H9 (cell line): ENCODE results near the gene BTBD6. TPM values are rescaled to one million over a fixed set of nuclear protein-coding genes. Genes with fewer than 3 reads are reported as not detected.

ENCODE experiments used
- DNase-seq: peaks from one replicate; pipeline ENCODE4 v3.0.0-alpha.2; 2017
- H2AFZ ChIP-seq: one replicate; pipeline ENCODE4 v1.6.1; 2013; ENCODE audit warnings: mild to moderate bottlenecking, low read length, control low read depth, moderate library complexity
- H2AK5ac ChIP-seq: 2 replicates; pipeline ENCODE4 v1.6.1; 2013; ENCODE audit warnings: low read length, control low read depth, mixed read lengths; ENCODE audit not compliant: insufficient read length
- H2BK120ac ChIP-seq: one replicate; pipeline ENCODE4 v1.6.1; 2013; ENCODE audit warnings: low read depth, mild to moderate bottlenecking, low read length, control low read depth, inconsistent platforms; ENCODE audit not compliant: poor library complexity, severe bottlenecking
- H2BK12ac ChIP-seq: 2 replicates; pipeline ENCODE4 v1.6.1; 2013; ENCODE audit warnings: low read length, control low read depth, mixed read lengths, low read depth; ENCODE audit not compliant: insufficient read length
- H2BK15ac ChIP-seq: 2 replicates; pipeline ENCODE4 v1.6.1; 2013; ENCODE audit warnings: low read depth, low read length, control low read depth
- H2BK20ac ChIP-seq: one replicate; pipeline ENCODE4 v1.6.1; 2013; ENCODE audit warnings: low read depth, mild to moderate bottlenecking, low read length, control low read depth, inconsistent platforms; ENCODE audit not compliant: poor library complexity, severe bottlenecking
- H2BK5ac ChIP-seq: 2 replicates; pipeline ENCODE4 v1.6.1; 2013; ENCODE audit warnings: low read length, control low read depth, mixed read lengths; ENCODE audit not compliant: insufficient read length
- H3K14ac ChIP-seq: 2 replicates; pipeline ENCODE4 v1.6.1; 2013; ENCODE audit warnings: low read length, control low read depth; ENCODE audit not compliant: insufficient read depth
- H3K18ac ChIP-seq: 2 replicates; pipeline ENCODE4 v1.6.1; 2013; ENCODE audit warnings: low read depth, mild to moderate bottlenecking, mixed read lengths, low read length, control low read depth; ENCODE audit not compliant: insufficient read length
- H3K23ac ChIP-seq: 2 replicates; pipeline ENCODE4 v1.6.1; 2013; ENCODE audit warnings: low read length, control low read depth, mixed read lengths, low read depth; ENCODE audit not compliant: insufficient read length
- H3K23me2 ChIP-seq: 2 replicates; pipeline ENCODE4 v1.6.1; 2013; ENCODE audit warnings: low read depth, mild to moderate bottlenecking, mixed read lengths, low read length, control low read depth; ENCODE audit not compliant: insufficient read length, poor library complexity, severe bottlenecking
- H3K27ac ChIP-seq: 2 replicates; pipeline ENCODE4 v1.5.1; 2013; ENCODE audit warnings: low read length, control low read depth, mixed read lengths, low read depth; ENCODE audit not compliant: insufficient read length
- H3K27me3 ChIP-seq: 2 replicates; pipeline ENCODE4 v1.6.1; 2013; ENCODE audit warnings: low read length, control low read depth, inconsistent platforms; ENCODE audit not compliant: insufficient read depth
- H3K4ac ChIP-seq: 2 replicates; pipeline ENCODE4 v1.6.1; 2013; ENCODE audit warnings: low read depth, mild to moderate bottlenecking, control low read depth, inconsistent platforms, low read length, moderate library complexity
- H3K4me1 ChIP-seq: 2 replicates; pipeline ENCODE4 v1.6.1; 2013; ENCODE audit warnings: low read length, control low read depth, inconsistent platforms; ENCODE audit not compliant: insufficient read depth
- H3K4me2 ChIP-seq: 2 replicates; pipeline ENCODE4 v1.6.1; 2013; ENCODE audit warnings: low read length, control low read depth, mixed read lengths; ENCODE audit not compliant: insufficient read length, insufficient read depth
- H3K56ac ChIP-seq: 2 replicates; pipeline ENCODE4 v1.6.1; 2013; ENCODE audit warnings: low read depth, mild to moderate bottlenecking, mixed read lengths, low read length, control low read depth; ENCODE audit not compliant: insufficient read length
- H3K79me1 ChIP-seq: 2 replicates; pipeline ENCODE4 v1.6.1; 2013; ENCODE audit warnings: low read depth, mild to moderate bottlenecking, moderate library complexity, low read length, control low read depth, inconsistent platforms; ENCODE audit not compliant: insufficient read depth, poor library complexity, severe bottlenecking
- H3K79me2 ChIP-seq: 2 replicates; pipeline ENCODE4 v1.6.1; 2013; ENCODE audit warnings: low read length, control low read depth, inconsistent platforms; ENCODE audit not compliant: insufficient read depth
- H3K9ac ChIP-seq: 2 replicates; pipeline ENCODE4 v1.6.1; 2013; ENCODE audit warnings: low read length, control low read depth, mixed read lengths; ENCODE audit not compliant: insufficient read length; ENCODE audit errors: extremely low read depth
- H3K9me3 ChIP-seq: one replicate; pipeline ENCODE4 v1.6.1; 2013; ENCODE audit warnings: low read depth, low read length, inconsistent platforms; ENCODE audit not compliant: control insufficient read depth
- H3T11ph ChIP-seq: one replicate; pipeline ENCODE4 v1.6.1; 2013; ENCODE audit warnings: mild to moderate bottlenecking, low read length, control low read depth, inconsistent platforms
- H4K20me1 ChIP-seq: one replicate; pipeline ENCODE4 v1.6.1; 2013; ENCODE audit not compliant: control insufficient read depth, insufficient read length, insufficient read depth
- H4K5ac ChIP-seq: 2 replicates; pipeline ENCODE4 v1.6.1; 2013; ENCODE audit warnings: low read depth, mild to moderate bottlenecking, mixed read lengths, low read length, control low read depth; ENCODE audit not compliant: insufficient read length
- H4K8ac ChIP-seq: replicated peaks from 2 replicates; pipeline ENCODE4 v1.6.1; 2013; ENCODE audit warnings: low read length, control low read depth, mixed read lengths, low read depth; ENCODE audit not compliant: insufficient read length
- H4K91ac ChIP-seq: 2 replicates; pipeline ENCODE4 v1.6.1; 2013; ENCODE audit warnings: low read depth, mild to moderate bottlenecking, moderate library complexity, mixed read lengths, low read length, control low read depth; ENCODE audit not compliant: insufficient read length
- H3K27ac Mint-ChIP-seq, 3 experiments: 2 replicates in 2 of 3; 3 replicates in 1 of 3; pipeline ENCODE4 v1.8.0; 2020 to 2021; ENCODE audit warnings: mixed read lengths in 3 of 3, mild to moderate bottlenecking in 1 of 3, moderate library complexity in 1 of 3
- H3K27me3 Mint-ChIP-seq: 2 replicates; pipeline ENCODE4 v1.8.0; 2021; ENCODE audit warnings: low read depth, mild to moderate bottlenecking, moderate library complexity, mixed read lengths
- H3K36me3 Mint-ChIP-seq, 3 experiments: 2 replicates in 2 of 3; 3 replicates in 1 of 3; pipeline ENCODE4 v1.8.0; 2020 to 2021; ENCODE audit warnings: low read depth in 3 of 3, mixed read lengths in 3 of 3; ENCODE audit not compliant: insufficient read depth in 1 of 3
- H3K4me1 Mint-ChIP-seq, 2 experiments: 2 replicates each; pipeline ENCODE4 v1.8.0; 2020; ENCODE audit warnings: mixed read lengths in 2 of 2
- H3K4me3 Mint-ChIP-seq, 2 experiments: 2 replicates in 1 of 2; 3 replicates in 1 of 2; pipeline ENCODE4 v1.8.0; 2020 to 2021; ENCODE audit warnings: mild to moderate bottlenecking in 2 of 2, mixed read lengths in 2 of 2, moderate library complexity in 1 of 2
- H3K9me3 Mint-ChIP-seq, 2 experiments: 2 replicates in 1 of 2; 3 replicates in 1 of 2; pipeline ENCODE4 v1.8.0; 2020; ENCODE audit warnings: mild to moderate bottlenecking in 2 of 2, mixed read lengths in 2 of 2, moderate library complexity in 1 of 2
- CTCF ChIP-seq: fragments of 200-600 bp; sonication (generic); conservative IDR thresholded peaks from 3 replicates; pipeline ENCODE4 v1.8.0; 2021; ENCODE audit warnings: antibody characterized with exemption, mild to moderate bottlenecking
- WGBS: extraction: QIAGEN DNeasy Blood & Tissue Kit; methylation state at CpG from one replicate; pipeline ENCODE4 v1.1.7; 2013; ENCODE audit warnings: missing lambda C conversion rate, low lambda C conversion rate, mixed read lengths; ENCODE audit not compliant: insufficient read length; ENCODE audit errors: extremely low coverage; 5-methylcytosine and 5-hydroxymethylcytosine counted together
- total RNA-seq: library from RNA; stranded (reverse); gene quantifications from 2 replicates; pipeline ENCODE4 v1.2.1, GENCODE V29; 2021

BTBD6 gene
- total RNA-seq, 1 experiment from 2014 or later = 23.3 TPM

- H3K27ac Mint-ChIP-seq = peak overlapping the region in 2 of 3 experiments; percentile 44 to 84; a peak in 2 of 7 replicates
- no peak for TF ChIP-seq CTCF
- Histone ChIP-seq H3K27me3 (no peaks in the 10 kb centered on the region), H3T11ph (no peak overlapping the region), H2BK120ac (no peak overlapping the region), H3K4ac (no peak overlapping the region), H3K18ac (no peak overlapping the region), H3K9ac (no peak overlapping the region), H3K9me3 (no peaks in the 10 kb centered on the region), H3K79me2 (no peaks in the 10 kb centered on the region), H2BK20ac (no peak overlapping the region), H4K91ac (no peak overlapping the region), H2BK15ac (no peak overlapping the region), H3K23me2 (no peaks in the 10 kb centered on the region), H3K4me2 (no peak overlapping the region), H3K23ac (no peak overlapping the region), H2BK12ac (no peak overlapping the region), H2AFZ (no peak overlapping the region), H3K4me1 (no peaks in the 10 kb centered on the region), H3K14ac (no peak overlapping the region), H4K20me1 (no peaks in the 10 kb centered on the region), H4K8ac (no peak overlapping the region), H3K27ac (no peak overlapping the region), H2BK5ac (no peak overlapping the region), H4K5ac (no peak overlapping the region), H2AK5ac (no peak overlapping the region), H3K56ac (no peak overlapping the region), H3K79me1 (no peaks in the 10 kb centered on the region)
- H3K4me1 Mint-ChIP-seq = no peaks in the 10 kb centered on the region
- no peak for DNase-seq
- no peaks in the 10 kb centered on the region; a peak in 1 of 5 replicates for H3K9me3 Mint-ChIP-seq
- no peak overlapping the region for H3K4me3 Mint-ChIP-seq
- no CpG with 5 or more reads among the region's 19 CpGs for WGBS
- no peaks in the 10 kb centered on the region for H3K27me3 Mint-ChIP-seq
- H3K36me3 Mint-ChIP-seq = peaks cover 2 to 30% (median 26%) of the 10 kb centered on the region in 3 experiments; a peak in 6 of 7 replicates
Measured at GRCh38 chr14:105218611-105219010, 29.7 kb upstream of the BTBD6 start.
